ENCODE data around the gene ZBP1.

The ZBP1 gene

DNA sequence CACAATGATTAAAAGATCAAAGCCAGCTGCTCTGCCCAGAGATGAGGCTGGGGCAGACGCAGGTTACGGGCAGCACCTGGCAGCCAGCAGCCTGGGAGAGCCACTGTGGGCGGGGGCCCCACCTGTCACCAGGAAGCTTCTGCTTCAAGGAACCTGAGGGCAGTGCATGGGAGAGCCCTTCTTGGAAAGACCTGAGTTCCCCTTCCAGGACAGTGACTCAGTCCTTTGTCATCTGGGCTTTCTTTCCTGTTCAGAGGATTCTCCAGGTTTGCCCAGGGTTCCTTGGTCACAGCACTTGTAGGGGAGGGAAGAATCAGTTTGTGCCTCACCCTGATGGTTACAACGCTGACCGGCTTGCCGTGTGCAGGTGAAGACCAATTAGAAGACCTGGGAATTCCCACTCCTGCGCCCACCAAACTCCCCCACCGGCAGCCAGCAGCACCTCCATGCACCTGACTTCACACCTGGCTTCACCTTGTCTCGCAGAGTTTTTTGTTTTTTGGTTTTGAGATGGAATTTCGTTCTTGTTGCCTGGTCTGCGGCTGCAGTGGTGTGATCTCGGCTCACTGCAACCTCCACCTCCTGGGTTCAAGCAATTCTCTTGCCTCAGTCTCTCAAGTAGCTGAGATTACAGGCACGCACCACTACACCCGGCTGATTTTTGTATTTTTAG lies 2.0 kb downstream of the ZBP1 start:
- no peak for DNase-seq (ENCODE audit: low spot score)

- DNase-seq (ENCODE audit: low spot score) = no peak
Measured at GRCh38 chr20:57617079-57617795, 3.0 kb downstream of the ZBP1 start.

GRCh38 chr20:57616143-57616951 lies 3.9 kb downstream of the ZBP1 start:
- no peak for DNase-seq (ENCODE audit: low spot score)

DNA sequence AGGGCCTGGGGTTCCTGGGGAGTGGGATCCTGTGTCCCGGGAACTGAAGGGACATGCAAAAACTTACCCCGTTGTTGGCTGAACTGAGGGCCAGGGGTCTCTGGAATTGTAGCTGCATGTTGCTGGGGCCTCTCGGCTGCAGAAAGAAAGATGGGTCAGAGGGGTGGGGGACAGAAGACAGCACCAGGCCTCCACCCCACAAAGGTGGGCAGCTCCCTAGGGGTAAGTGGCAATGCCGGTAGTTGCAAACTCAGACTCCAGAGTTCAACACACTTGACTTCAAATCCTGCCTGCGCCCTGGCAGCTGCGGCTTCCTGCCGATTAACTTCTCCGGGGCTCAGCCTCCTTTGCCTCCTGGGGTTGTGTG lies 4.8 kb downstream of the ZBP1 start:
- DNase-seq (ENCODE audit: low spot score) = no peak

DNA sequence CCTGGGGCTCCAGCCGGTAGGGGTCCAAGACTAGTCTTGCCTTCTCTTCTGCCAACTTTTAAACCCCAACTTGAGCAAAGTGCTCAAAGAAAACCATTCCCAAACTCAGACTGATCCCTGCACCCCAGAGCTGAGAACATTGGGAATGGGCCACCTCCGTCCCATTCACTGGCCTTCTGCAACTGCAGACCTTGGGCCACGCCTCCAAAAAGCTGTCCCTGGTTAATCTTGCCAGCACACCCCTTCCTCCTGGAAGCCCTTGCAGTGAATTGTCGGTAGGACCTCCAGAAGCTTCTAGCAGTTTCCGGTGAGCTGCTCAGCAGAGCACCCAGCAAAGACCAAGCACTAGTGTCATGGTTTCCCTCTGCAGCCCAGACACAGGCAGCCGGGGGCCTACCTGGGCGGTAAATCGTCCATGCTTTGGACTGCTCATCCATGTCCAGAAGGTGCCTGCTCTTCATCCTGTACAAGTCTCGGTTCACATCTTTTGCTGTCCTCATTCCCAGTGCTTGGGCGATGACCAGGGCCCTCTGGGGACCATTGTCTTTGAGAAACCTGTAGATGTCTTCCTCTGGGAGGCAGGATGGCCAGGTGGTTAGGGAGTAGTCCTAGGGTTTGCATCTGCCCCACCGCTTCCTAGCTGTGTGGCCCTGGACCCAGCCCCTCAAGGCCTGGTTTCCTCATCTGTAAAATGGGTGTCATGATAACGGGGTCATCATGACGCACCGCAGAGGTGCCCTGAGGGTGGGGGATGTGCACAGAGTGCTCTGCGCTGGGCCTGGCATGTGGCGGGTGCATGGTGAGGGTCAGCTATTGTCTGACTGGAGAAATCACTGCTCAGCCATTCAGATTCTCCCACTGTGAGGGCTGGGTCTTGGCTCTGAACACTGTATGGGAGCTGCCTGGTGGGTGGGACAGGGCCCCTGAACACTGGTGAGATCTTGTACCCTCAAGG lies 5.5 kb downstream of the ZBP1 start:
- DNase-seq (ENCODE audit: low spot score) = no peak

- no peak for DNase-seq (ENCODE audit: low spot score)
Measured at GRCh38 chr20:57613481-57613921, 6.7 kb downstream of the ZBP1 start.

- no peak for DNase-seq (ENCODE audit: low spot score)
Measured at GRCh38 chr20:57612916-57613315, 7.3 kb downstream of the ZBP1 start.

DNA sequence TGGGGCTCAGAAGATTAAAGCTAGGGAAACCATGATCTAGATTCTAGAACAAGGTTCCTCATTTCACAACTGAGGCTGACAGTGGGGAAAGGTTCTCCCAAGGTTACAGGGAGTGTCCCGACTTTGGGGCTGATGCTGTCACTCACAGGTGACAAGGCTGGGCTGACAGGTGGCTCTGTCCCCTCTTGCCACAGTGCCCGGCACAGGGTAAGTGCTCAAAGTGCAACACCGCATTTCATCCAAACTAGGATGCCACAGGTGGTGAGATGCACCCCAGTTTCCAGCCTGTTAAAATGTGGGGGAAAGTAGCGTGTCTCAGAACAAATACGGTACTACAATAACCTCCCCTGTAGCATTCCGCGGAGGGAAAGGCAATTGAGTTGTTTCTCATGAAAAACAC lies 7.8 kb downstream of the ZBP1 start:
- DNase-seq (ENCODE audit: low spot score) = no peak

DNA sequence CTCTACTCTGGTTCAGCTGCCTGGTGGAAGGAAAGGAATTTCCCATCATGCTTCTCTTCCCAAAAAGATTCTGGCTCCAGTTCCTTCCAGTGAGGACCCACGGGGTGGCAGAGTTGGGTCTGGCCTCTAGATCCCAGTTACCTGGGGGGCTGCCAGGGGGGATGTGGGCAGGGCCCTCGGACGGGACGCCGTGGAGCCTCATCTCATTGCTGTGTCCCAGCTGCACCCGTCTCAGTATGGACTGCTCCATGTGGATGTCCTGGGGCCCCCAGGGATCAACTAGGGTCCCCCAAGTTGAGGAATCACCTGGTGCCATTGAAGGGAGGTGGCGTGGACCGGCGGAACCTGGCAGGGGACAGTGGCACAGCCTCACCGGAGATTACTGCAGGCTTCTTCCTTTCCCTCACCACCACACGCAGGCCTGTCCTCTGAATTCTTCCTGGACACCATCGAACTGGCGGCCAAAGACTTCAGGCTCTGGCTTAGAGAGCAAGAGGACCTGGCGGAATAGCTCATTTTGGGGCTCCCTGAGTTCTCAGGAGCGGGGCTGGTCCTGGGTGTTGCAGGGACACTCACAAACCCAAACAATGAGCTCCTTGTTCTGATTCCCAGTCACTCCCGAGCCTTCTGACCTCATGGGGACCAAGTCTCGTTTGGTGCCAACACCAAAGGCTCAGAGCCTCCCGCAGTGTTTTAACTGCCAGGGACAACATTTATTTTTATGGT lies 8.5 kb downstream of the ZBP1 start:
- no peak for DNase-seq (ENCODE audit: low spot score)

DNA sequence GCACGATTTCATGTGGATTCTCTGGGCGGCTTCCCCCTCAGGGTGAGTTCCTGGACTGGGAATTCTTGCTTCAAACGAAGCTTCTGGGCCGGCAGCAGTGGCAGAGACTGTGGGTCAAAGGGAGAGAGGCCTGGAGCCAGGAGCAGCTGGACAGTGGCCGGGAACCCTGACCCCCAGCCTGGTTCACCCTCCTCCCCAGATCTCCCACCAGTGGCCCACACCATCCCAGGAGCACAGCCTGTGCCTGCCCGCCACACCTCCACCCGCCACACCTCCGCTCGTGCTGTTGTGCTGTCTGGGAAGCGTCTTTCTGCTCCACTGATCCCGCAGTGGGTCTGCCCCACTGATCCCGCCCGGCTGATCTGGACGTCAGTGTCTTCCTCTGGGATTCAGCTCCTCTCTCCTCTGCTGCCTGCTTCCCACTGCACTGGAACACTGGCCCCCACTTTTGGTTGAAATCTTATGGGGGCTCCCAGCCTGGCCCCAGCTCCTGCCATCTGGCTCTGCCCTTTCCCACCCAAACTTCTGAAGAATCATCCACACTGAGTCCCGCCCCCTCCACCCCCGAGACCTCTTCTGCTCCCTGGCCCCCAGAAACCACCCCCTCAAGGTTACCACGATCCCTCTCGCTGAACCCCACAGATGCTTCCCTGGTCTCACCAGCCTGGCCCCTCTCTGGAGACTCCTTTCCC lies 9.8 kb downstream of the ZBP1 start:
- no peak for DNase-seq (ENCODE audit: low spot score)

DNA sequence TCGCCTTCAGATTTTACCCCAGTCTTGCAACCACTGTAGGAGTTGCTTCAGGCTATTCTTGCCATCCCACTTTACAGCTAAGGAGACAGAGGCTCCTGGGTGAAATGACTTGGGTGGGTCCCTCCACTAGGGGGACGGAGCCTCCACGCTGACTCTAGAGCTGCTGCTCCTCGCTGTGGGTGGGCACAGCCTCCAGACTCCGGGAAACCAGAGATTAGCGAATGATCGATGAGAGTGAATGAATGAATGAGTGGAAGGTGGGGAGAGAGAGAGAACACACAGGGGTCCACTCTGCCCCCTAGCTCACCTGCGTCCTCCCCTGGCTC lies 10.4 kb downstream of the ZBP1 start:
- DNase-seq (ENCODE audit: low spot score) = no peak

DNA sequence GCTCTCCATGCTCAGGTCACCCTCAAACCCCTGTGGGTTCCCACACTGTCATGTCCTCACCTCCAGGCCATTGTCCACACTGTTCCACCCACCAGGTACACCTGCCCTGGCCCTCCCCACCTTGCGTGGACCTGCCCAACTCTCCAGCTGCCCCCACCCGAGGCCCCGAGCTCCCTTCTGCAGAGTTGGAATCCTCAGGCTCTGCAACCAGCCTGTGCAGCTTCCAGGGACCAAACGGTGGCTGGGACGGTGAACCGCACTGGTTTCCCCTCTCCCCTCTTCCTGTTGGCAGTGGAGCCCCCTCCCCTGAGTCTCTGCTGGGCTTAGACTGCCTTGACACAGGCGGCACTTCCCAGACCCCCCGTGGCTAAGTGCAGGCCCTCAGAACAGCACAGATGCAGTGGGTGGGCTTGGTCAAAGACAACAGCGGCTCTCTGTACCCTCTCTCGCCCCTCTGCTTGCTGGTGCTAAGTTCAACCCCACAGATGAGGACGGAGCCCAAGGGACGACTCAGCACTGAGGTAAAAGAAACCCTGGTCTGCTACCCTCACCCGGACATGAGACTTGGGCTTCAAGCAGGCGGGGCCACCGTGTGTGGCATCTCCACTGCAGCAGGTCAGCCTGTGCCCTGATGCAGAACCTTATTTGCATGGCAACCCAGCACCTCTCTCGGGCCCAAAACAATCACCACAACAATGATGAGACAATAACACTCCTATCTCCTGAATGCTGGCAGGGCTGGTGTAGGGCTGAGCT lies 11.0 kb downstream of the ZBP1 start:
- DNase-seq (ENCODE audit: low spot score) = no peak

- no peak for DNase-seq (ENCODE audit: low spot score)
Measured at GRCh38 chr20:57608516-57608915, 11.7 kb downstream of the ZBP1 start.

DNA sequence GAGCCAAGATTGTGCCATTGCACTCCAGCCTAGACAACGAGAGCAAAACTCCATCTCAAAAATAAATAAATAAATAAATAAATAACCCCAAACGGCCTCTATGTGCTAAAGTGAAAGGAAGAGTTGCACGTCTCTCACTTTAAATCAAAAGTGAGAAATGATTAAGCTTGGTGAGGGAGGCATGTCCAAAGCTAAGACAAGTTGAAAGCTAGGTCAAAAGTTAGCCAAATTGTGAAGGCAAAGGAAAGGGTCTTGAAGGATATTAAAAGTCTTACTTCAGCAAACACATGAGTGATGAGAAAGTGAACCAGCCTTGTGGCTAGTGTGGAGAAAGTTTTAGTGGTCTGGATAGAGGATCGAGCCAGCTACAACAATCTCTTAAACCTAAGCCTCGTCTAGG lies 14.3 kb downstream of the ZBP1 start:
- DNase-seq (ENCODE audit: low spot score) = no peak

DNA sequence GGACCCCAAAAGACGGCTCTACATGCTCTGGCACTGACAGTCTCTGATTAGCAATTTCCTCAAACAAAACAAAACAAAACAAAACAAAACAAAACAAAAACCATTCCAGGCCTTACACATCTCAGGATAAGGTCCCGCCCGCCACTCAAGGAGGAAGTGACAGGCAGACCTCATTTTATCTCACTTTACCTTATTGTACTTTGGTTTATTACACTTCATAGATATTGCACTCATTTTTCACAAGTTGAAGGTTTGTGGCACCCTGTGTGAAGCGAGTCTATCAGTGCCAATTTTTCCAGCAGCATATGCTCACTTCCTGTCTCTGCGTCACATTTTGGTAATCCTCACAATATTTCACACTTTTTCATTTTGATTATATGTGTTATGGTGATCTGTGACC lies 15.2 kb downstream of the ZBP1 start:
- no peak for DNase-seq (ENCODE audit: low spot score)

- no peak for DNase-seq (ENCODE audit: low spot score)
Measured at GRCh38 chr20:57603120-57603519, 17.1 kb downstream of the ZBP1 start.

- no peak for DNase-seq (ENCODE audit: low spot score)
Measured at GRCh38 chr20:57601737-57602136, 18.5 kb downstream of the ZBP1 start.

- DNase-seq (ENCODE audit: low spot score) = no peak
Measured at GRCh38 chr20:57601211-57601570, 19.0 kb downstream of the ZBP1 start.

DNA sequence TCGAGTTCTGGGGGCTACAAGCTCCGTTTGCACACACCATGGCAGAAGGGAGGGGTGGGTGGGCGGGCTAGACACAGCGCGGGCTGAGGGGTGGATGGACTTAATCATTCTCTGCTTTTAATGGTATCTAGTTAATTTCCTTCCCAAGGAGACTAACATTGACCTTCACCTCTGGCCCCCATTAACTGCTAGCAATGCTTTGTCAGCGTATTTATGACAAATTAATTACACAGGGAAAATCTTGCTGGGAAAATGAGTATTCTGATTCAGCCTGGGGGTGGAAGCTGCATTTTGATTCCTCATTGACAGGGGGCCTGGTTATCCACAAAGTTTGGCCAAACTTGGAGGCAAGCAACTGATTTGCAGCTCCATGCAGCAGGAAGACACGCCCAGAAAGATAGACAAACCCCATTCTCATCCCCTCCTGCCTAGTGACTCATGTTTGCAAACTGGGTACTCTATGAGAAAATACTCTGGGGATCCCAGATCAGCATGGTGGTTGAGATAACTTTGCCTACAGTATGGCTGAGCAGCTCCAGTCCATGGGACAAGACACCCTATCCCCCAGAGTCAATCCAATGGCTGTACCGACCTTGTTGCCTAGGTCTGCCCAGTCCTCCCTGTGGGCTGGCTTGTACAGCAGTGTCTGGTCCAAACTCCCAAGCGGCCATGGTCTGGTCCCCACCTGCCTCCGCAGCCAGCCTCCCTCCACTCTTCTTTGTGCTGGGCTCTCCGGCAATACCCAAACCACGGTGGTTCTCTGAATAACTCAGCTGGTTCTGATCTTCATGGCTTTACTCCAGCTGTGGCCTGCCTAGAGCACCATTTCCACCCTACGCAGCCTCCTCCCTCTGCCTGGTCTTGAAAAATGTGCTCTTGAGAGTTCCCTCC lies 19.7 kb downstream of the ZBP1 start:
- no peak for DNase-seq (ENCODE audit: low spot score)
